Body of pancreas (tissue), 4 donors: ENCODE measurements around the gene TMTC4. TPM values are rescaled to one million over a fixed set of nuclear protein-coding genes. Genes with fewer than 3 reads are reported as not detected.
"Not testable (repeated sequence)": the region's sequence is repeated elsewhere in the genome, so short reads cannot be mapped to it uniquely, and the experiment has no call there.

Source experiments
- ATAC-seq: fragments of 150-250 bp; one replicate; pipeline ENCODE4 v1.9.1; 2016
- DNase-seq, 4 donors: peaks; one replicate each; pipeline ENCODE4 v3.0.0-alpha.2; 2019
- H3K27ac ChIP-seq, 4 donors: fragments of 200-600 bp; sonication (generic); 1 replicate in 3 of 4; 2 replicates in 1 of 4; pipeline versions ENCODE4 v1.5.1 to v1.6.1; 2016 to 2019; ENCODE audit warnings: mild to moderate bottlenecking in 1 of 4, mixed read lengths in 1 of 4, moderate library complexity in 1 of 4
- H3K27me3 ChIP-seq, 2 donors: fragments of 200-600 bp; sonication (generic); one replicate each; pipeline ENCODE4 v1.6.0; 2016; ENCODE audit warnings: mild to moderate bottlenecking in 1 of 2
- H3K36me3 ChIP-seq, 2 donors: fragments of 200-600 bp; sonication (generic); replicated peaks in 1 of 2; 2 replicates each; pipeline ENCODE4 v1.5.1; 2016; ENCODE audit warnings: low read depth in 2 of 2; ENCODE audit not compliant: insufficient read depth in 1 of 2
- H3K4me1 ChIP-seq: fragments of 200-600 bp; sonication (generic); one replicate; pipeline ENCODE4 v1.6.0; 2016
- H3K4me3 ChIP-seq, 2 donors: fragments of 200-600 bp; sonication (generic); 1 replicate in 1 of 2; 2 replicates in 1 of 2; pipeline ENCODE4 v1.5.1; 2016 to 2019
- H3K9me3 ChIP-seq, 3 donors: fragments of 200-600 bp; sonication (generic); 1 replicate in 2 of 3; 2 replicates in 1 of 3; pipeline ENCODE4 v1.5.1; 2016
- CTCF ChIP-seq, 7 experiments: fragments of 450-650 bp in 4 of 7; fragments of 200-600 bp in 3 of 7; sonication (generic) in 3 of 7; IDR thresholded peaks; one replicate each; pipeline ENCODE4 v1.5.1; 2016 to 2019; ENCODE audit warnings: antibody characterized with exemption in 7 of 7
- POLR2A ChIP-seq, 3 donors: fragments of 450-650 bp; IDR thresholded peaks; one replicate each; pipeline ENCODE4 v1.6.1; 2016; ENCODE audit warnings: antibody characterized with exemption in 3 of 3, mild to moderate bottlenecking in 2 of 3
- WGBS, 2 donors: methylation state at CpG; one replicate each; pipeline ENCODE4 v1.1.5; 2017; 5-methylcytosine and 5-hydroxymethylcytosine counted together
- intact Hi-C: fragments of 100-400 bp; cut with DNase I; formaldehyde crosslinking; loops from one replicate; pipeline ENCODE4 v1.15.1; 2023
- total RNA-seq, 2 donors: library from RNA; depleted of rRNA; stranded (reverse); fragments of >200 nt; gene quantifications; one replicate each; pipeline ENCODE4 v1.1.0, GENCODE V29; 2016

TMTC4 gene
- total RNA-seq, 2 donors from 2014 or later, result 18.5 to 27.5 TPM

GRCh38 chr13:100580045-100580444 is 94.5 kb downstream of the TMTC4 start:
- Histone ChIP-seq H3K27me3 (no peaks in the 10 kb centered on the region), H3K36me3 (peaks cover 0 to 6% of the 10 kb centered on the region in 2 donors), H3K27ac (no peak overlapping the region), H3K4me1 (no peaks in the 10 kb centered on the region), H3K9me3 (no peaks in the 10 kb centered on the region), H3K4me3 (no peak overlapping the region)
- no peak for ATAC-seq
- intact Hi-C loops, result no loop called here
- no peak for DNase-seq
- no peak for TF ChIP-seq POLR2A (IDR thresholded peaks at IDR 0.05)
- no peak for TF ChIP-seq CTCF (IDR thresholded peaks at IDR 0.05)
- 90 to 96% methylated on average over 10 to 12 of the region's 12 CpGs for WGBS, 2 donors

- H3K27me3 ChIP-seq, H3K4me1 ChIP-seq, H3K27ac ChIP-seq, H3K9me3 ChIP-seq, H3K36me3 ChIP-seq, DNase-seq, ATAC-seq, H3K4me3 ChIP-seq, intact Hi-C loops: not testable (repeated sequence)
- WGBS, 2 donors, result 90 to 95% methylated on average over 4 of the region's 4 CpGs
Observed at GRCh38 chr13:100577239-100577638, 97.4 kb downstream of the TMTC4 start.

- H3K4me3 ChIP-seq, result no peak overlapping the region
- H3K4me1 ChIP-seq, result no peaks in the 10 kb centered on the region
- no peaks in the 10 kb centered on the region for H3K36me3 ChIP-seq
- 20 to 32% methylated on average over 2 of the region's 2 CpGs for WGBS, 2 donors
- intact Hi-C loops, result no loop called here
- H3K27ac ChIP-seq, result no peak overlapping the region
- peak; percentile 79 for ATAC-seq
- H3K9me3 ChIP-seq, result no peaks in the 10 kb centered on the region
- TF ChIP-seq CTCF (IDR thresholded peaks at IDR 0.05), result peak; percentile 51 to 66 (median 62)
- TF ChIP-seq POLR2A (IDR thresholded peaks at IDR 0.05), result no peak
- no peaks in the 10 kb centered on the region for H3K27me3 ChIP-seq
- peak; percentile 81 to 86 (median 82) for DNase-seq
Observed at GRCh38 chr13:100573121-100573520, 101.5 kb downstream of the TMTC4 start.

GRCh38 chr13:100566543-100566942 is 108.1 kb downstream of the TMTC4 start:
- H3K27me3 ChIP-seq, result no peaks in the 10 kb centered on the region
- WGBS, 2 donors, result 86 to 90% methylated on average over 6 of the region's 6 CpGs
- intact Hi-C loops, result no loop called here
- TF ChIP-seq POLR2A (IDR thresholded peaks at IDR 0.05), result no peak
- H3K9me3 ChIP-seq, result no peaks in the 10 kb centered on the region
- no peak overlapping the region for H3K27ac ChIP-seq
- DNase-seq (no peak), ATAC-seq (no peak)
- peaks cover 17% of the 10 kb centered on the region for H3K4me1 ChIP-seq
- no peaks in the 10 kb centered on the region for H3K36me3 ChIP-seq
- no peak overlapping the region for H3K4me3 ChIP-seq

- DNase-seq (no peak), ATAC-seq (peak; percentile 30)
- H3K27ac ChIP-seq, result peak overlapping the region in 1 of 4 donors; percentile 15
- peaks cover 25% of the 10 kb centered on the region for H3K4me1 ChIP-seq
- no peak overlapping the region for H3K4me3 ChIP-seq
- TF ChIP-seq POLR2A (IDR thresholded peaks at IDR 0.05) (no peak), CTCF (IDR thresholded peaks at IDR 0.05) (no peak)
- intact Hi-C loops, result no loop called here
- no peaks in the 10 kb centered on the region for H3K9me3 ChIP-seq
- H3K36me3 ChIP-seq, result no peaks in the 10 kb centered on the region
- WGBS, 2 donors, result 48 to 49% methylated on average over 8 of the region's 8 CpGs
- no peaks in the 10 kb centered on the region for H3K27me3 ChIP-seq
Observed at GRCh38 chr13:100565286-100565685, 109.3 kb downstream of the TMTC4 start.

- DNase-seq (peak in 2 of 4 donors; percentile 29 to 40), ATAC-seq (peak; percentile 69)
- WGBS, 2 donors, result 36 to 37% methylated on average over 13 of the region's 13 CpGs
- Histone ChIP-seq H3K4me1 (peaks cover 25% of the 10 kb centered on the region), H3K27ac (peak overlapping the region in 2 of 4 donors; percentile 15 to 28), H3K36me3 (no peaks in the 10 kb centered on the region), H3K9me3 (no peaks in the 10 kb centered on the region), H3K4me3 (no peak overlapping the region), H3K27me3 (no peaks in the 10 kb centered on the region)
- intact Hi-C loops, result no loop called here
- peak in 1 of 7 experiments; percentile 7 for TF ChIP-seq CTCF (IDR thresholded peaks at IDR 0.05)
- TF ChIP-seq POLR2A (IDR thresholded peaks at IDR 0.05), result no peak
Observed at GRCh38 chr13:100564444-100565223, 110.0 kb downstream of the TMTC4 start.
